ENCODE results near the gene CHGA. TPM values are rescaled to one million over a fixed set of nuclear protein-coding genes. Genes with fewer than 3 reads are reported as not detected.

The CHGA gene
- total and polyA plus RNA-seq, 2 donors (not counting 1 experiment from before 2014, with no cell fraction given), result not detected

DNA sequence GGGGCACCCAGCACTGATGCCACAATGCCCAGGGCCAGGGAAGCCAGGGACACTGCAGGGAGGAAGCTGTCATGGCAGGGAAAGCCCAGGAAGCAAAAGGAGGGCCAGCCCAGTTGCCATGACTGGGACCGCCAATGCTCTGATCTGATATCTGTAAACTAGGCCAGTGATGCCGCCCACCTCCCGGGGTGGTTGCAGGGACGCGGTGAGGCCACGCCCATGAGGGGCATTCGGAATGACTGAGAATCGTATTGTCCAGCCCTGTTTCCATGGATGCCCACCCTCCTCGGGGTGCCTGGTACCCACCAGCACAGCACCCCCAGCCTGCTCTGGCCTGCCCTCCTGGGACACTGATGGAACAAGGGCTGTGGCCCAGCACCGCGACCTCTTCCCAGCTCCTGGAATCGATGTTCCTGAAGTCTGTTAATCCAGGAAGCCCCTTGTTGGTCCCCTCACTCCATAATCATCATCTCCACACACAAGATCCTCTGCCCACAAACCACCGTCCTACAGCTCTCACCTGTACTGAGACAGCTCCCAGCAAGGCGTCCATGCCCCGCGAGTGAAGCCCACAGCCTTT, 48.7 kb downstream of the CHGA start:
- Histone ChIP-seq H3K79me2 (ENCODE audit: control insufficient read depth, insufficient read depth, low read length) (peaks cover 30% of the 10 kb centered on the region), H4K20me1 (ENCODE audit: control insufficient read depth, insufficient read depth, low read length, poor library complexity, severe bottlenecking) (peaks cover 7% of the 10 kb centered on the region), H3K9ac (ENCODE audit: low read length) (no peak overlapping the region), H3K27me3 (replicated peaks in 1 of 4; ENCODE audit: control extremely low read depth in 1 of 4, control insufficient read depth in 3 of 4, insufficient read depth in 4 of 4, low read length in 3 of 4) (no peaks in the 10 kb centered on the region), H3K4me2 (replicated peaks; ENCODE audit: low read depth, low read length, poor library complexity, severe bottlenecking) (no peak overlapping the region), H3K4me1 (ENCODE audit: control insufficient read depth in 2 of 2, insufficient read depth in 2 of 2, low read length in 2 of 2) (no peaks in the 10 kb centered on the region), H3K27ac (ENCODE audit: low read length in 2 of 2) (no peak overlapping the region), H3K9me3 (ENCODE audit: control extremely low read depth in 1 of 3, control insufficient read depth in 2 of 3, insufficient read depth in 1 of 3, low read length in 2 of 3) (peaks cover 2 to 41% (median 12%) of the 10 kb centered on the region in 3 donors), H3K36me3 (replicated peaks in 1 of 2; ENCODE audit: control extremely low read depth in 1 of 2, control insufficient read depth in 1 of 2, extremely low read depth in 1 of 2, insufficient read depth in 2 of 2, low read length in 1 of 2) (peaks cover 2 to 13% of the 10 kb centered on the region in 2 experiments), H3K4me3 (ENCODE audit: control extremely low read depth in 1 of 5, extremely low read depth in 1 of 5, insufficient read depth in 1 of 5, low read depth in 2 of 5, low read length in 4 of 5) (no peak overlapping the region), H2AFZ (ENCODE audit: insufficient read depth, low read depth, low read length, poor library complexity, severe bottlenecking) (no peak overlapping the region)
- TF ChIP-seq EZH2 (IDR thresholded peaks at IDR 0.05; ENCODE audit: borderline replicate concordance, insufficient read depth, low read depth, low read length, poor library complexity, severe bottlenecking), result no peak
- TF ChIP-seq, protein P1, sequence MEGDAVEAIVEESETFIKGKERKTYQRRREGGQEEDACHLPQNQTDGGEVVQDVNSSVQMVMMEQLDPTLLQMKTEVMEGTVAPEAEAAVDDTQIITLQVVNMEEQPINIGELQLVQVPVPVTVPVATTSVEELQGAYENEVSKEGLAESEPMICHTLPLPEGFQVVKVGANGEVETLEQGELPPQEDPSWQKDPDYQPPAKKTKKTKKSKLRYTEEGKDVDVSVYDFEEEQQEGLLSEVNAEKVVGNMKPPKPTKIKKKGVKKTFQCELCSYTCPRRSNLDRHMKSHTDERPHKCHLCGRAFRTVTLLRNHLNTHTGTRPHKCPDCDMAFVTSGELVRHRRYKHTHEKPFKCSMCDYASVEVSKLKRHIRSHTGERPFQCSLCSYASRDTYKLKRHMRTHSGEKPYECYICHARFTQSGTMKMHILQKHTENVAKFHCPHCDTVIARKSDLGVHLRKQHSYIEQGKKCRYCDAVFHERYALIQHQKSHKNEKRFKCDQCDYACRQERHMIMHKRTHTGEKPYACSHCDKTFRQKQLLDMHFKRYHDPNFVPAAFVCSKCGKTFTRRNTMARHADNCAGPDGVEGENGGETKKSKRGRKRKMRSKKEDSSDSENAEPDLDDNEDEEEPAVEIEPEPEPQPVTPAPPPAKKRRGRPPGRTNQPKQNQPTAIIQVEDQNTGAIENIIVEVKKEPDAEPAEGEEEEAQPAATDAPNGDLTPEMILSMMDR (IDR thresholded peaks at IDR 0.05), result no peak
- ChIA-PET POLR2A (no interaction called here), CTCF (no interaction called here)
- H3K27ac Mint-ChIP-seq, result no peak overlapping the region
- intact Hi-C loops (cut with micrococcal nuclease), result no loop called here
- H3K4me3 Mint-ChIP-seq, result no peak overlapping the region
- H3K4me1 Mint-ChIP-seq, result peaks cover 4% of the 10 kb centered on the region
- ATAC-seq (ENCODE audit: low read depth), result no peak
- no peaks in the 10 kb centered on the region for H3K27me3 Mint-ChIP-seq
- DNase-seq, result no peak
- peaks cover 11% of the 10 kb centered on the region for H3K9me3 Mint-ChIP-seq (ENCODE audit: insufficient read depth)
- 95% methylated on average over 15 of the region's 16 CpGs for WGBS (ENCODE audit: insufficient coverage)

DNA sequence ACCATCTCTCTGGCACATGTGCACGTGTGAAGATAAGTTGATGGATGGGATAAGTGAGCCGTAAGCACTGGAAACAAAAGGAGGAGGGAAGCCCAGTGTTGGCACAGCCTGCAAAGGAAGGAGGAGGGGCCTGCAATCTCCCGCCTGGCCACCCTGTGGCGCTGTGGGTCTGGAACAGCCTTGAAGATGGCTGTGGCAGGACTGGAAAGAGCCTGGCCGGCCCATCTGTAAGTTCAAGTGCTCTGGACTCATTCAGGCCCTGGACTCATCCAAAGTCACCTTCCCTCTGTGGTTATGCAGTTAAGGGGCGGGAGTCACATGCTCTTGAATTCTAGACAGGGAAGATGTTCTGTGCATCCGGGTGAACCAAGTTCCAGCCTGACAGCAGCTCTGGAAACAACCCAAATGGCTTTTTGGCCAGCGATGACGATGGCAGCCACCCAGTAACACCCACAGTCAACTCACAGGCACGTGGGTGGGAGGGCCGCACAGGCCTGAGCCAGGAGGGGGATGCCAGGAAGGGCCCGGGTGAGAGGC, 50.4 kb downstream of the CHGA start:
- peaks cover 21% of the 10 kb centered on the region for H3K79me2 ChIP-seq (ENCODE audit: control insufficient read depth, insufficient read depth, low read length)
- H3K36me3 ChIP-seq (replicated peaks in 1 of 2; ENCODE audit: control extremely low read depth in 1 of 2, control insufficient read depth in 1 of 2, extremely low read depth in 1 of 2, insufficient read depth in 2 of 2, low read length in 1 of 2), result peaks cover 3 to 23% of the 10 kb centered on the region in 2 experiments
- H3K4me1 Mint-ChIP-seq, result peaks cover 3% of the 10 kb centered on the region
- ChIA-PET POLR2A (no interaction called here), CTCF (interaction anchor here (1.2 kb wide), 1 partner anchor 50 kb away, joined by 3 read pairs; no protein-coding TSS in a partner anchor)
- H3K27me3 ChIP-seq (replicated peaks in 1 of 4; ENCODE audit: control extremely low read depth in 1 of 4, control insufficient read depth in 3 of 4, insufficient read depth in 4 of 4, low read length in 3 of 4), result no peaks in the 10 kb centered on the region
- no peaks in the 10 kb centered on the region for H3K27me3 Mint-ChIP-seq
- no peak for TF ChIP-seq EZH2 (IDR thresholded peaks at IDR 0.05; ENCODE audit: borderline replicate concordance, insufficient read depth, low read depth, low read length, poor library complexity, severe bottlenecking)
- TF ChIP-seq, protein P1 (IDR thresholded peaks at IDR 0.05), result peak; percentile 17
- H3K4me2 ChIP-seq (replicated peaks; ENCODE audit: low read depth, low read length, poor library complexity, severe bottlenecking), result no peak overlapping the region
- no peak for ATAC-seq (ENCODE audit: low read depth)
- no peak overlapping the region for H3K27ac Mint-ChIP-seq
- no peak overlapping the region for H2AFZ ChIP-seq (ENCODE audit: insufficient read depth, low read depth, low read length, poor library complexity, severe bottlenecking)
- H3K4me3 ChIP-seq (ENCODE audit: control extremely low read depth in 1 of 5, extremely low read depth in 1 of 5, insufficient read depth in 1 of 5, low read depth in 2 of 5, low read length in 4 of 5), result no peak overlapping the region
- no peak overlapping the region for H3K27ac ChIP-seq (ENCODE audit: low read length in 2 of 2)
- intact Hi-C loops (cut with micrococcal nuclease), result no loop called here
- H4K20me1 ChIP-seq (ENCODE audit: control insufficient read depth, insufficient read depth, low read length, poor library complexity, severe bottlenecking), result peaks cover 7% of the 10 kb centered on the region
- H3K9me3 ChIP-seq (ENCODE audit: control extremely low read depth in 1 of 3, control insufficient read depth in 2 of 3, insufficient read depth in 1 of 3, low read length in 2 of 3), result peaks cover 2 to 54% (median 27%) of the 10 kb centered on the region in 3 donors
- H3K9me3 Mint-ChIP-seq (ENCODE audit: insufficient read depth), result peaks cover 22% of the 10 kb centered on the region
- H3K4me1 ChIP-seq (ENCODE audit: control insufficient read depth in 2 of 2, insufficient read depth in 2 of 2, low read length in 2 of 2), result no peaks in the 10 kb centered on the region
- WGBS (ENCODE audit: insufficient coverage), result 96% methylated on average over 12 of the region's 12 CpGs
- no peak overlapping the region for H3K4me3 Mint-ChIP-seq
- no peak for DNase-seq
- no peak overlapping the region for H3K9ac ChIP-seq (ENCODE audit: low read length)

All from B cell (primary cell).